NCI-H345 treated with DMSO at 0.1 percent for 48 hours (cell line): ENCODE results near the gene HOXB7.

Experiments used
- DNase-seq: peaks from one replicate; lab custom pipeline; 2025; ENCODE audit not compliant: unreplicated experiment; lab: John Stamatoyannopoulos, UW

The HOXB7 gene

GRCh38 chr17:48596735-48597527 is 13.9 kb downstream of the HOXB7 start:
- no peak for DNase-seq

DNA sequence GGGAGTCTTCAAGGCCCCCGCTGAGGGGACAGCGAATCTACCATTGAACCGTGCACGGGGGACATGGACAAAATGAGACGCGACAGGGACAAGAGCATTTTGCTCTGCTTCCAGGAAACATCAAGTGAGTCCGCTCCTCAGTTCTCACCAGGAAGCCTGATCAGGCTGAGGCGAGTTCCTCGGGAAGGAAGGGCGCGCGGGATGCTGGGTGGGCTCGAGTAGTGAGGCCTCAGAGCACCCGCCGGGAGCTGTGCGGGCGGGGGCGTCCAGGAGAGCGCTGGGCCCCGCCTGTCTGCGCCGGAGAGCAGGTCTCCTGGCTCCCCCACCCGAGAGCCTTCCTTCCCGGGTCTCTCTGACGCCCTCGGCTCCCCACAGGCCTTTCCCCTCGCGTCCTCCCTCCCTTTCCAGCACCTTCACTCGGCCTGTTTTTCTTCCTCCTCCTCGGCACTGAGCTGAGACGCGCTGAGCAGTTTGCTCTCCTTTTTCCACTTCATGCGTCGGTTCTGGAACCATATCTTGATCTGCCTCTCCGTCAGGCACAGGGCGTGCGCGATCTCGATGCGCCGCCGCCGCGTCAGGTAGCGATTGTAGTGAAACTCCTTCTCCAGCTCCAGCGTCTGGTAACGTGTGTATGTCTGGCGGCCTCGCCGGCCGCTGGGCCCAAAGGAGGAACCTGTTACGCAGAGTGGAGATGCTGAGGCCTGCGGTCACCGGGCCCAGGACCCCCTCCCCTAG is 14.7 kb downstream of the HOXB7 start:
- DNase-seq = no peak

DNA sequence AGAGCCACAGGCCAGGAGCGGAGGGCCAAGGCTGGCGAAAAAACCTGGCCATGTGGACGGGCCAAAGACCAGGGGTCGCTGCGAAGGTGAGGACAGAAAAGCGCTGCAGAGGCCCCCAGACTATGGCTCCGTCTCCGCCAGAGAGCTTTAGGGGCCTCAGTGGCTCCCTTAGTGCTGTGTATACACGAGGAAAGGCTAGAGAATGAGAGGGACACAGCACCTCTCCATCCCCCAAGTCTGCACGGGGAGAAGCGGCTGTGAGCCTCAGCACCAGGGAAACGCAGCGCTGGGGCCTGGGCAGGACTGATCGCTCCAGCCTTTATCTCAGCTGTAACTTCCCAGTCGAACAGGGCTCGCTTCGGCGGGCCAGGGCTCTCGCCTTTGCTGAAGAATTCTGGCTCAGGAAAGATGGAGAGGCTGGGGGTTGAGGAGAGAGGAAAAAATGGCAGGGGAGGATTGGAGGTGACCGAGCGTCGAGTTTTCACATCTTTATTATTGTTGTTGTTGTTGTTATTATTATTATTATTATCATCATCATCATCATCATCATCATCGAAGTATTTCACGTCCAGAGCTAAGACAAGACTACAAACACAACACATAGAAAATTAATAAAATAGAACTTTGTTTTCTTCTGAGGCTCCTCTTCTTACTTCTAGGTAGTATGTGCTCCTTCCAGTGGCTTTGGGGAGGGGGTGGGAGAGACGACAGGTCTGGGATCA is 15.4 kb downstream of the HOXB7 start:
- no peak for DNase-seq

DNA sequence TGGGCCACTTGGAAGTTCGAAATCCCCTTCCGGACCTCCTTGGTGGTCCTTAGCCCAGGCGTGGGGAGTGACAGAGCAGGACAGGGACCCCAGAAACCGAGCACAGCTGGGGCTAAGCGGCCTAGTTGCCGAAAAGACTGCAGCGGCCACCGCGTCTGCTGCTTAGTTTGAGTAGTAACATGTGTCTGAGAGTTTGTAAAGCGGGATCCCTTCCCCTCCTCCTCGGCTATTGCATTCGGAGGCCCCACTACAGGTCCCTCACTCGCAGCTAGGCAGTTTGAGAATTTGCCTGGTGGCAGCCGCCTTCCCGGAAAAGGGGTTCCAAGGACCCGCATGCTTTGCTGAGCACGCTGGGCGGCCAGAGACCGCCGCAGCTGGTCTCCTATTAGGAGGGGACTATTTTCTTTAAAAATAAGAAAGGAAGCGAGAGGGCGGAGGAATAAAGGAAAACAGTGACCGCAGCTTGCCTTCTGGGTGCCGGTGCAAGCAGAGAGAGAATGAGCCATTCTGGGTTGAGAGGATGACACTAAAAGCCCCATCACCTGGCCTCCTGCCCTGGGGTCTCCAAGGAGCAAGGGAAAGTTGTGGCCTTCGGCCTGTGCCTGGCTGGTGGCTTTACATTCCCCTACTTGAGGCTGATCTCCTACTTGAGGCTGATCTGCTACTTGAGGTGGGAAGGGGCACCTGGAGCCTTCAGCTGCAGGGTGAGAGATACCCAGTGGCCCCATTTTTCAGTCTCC is 16.1 kb downstream of the HOXB7 start:
- no peak for DNase-seq

DNA sequence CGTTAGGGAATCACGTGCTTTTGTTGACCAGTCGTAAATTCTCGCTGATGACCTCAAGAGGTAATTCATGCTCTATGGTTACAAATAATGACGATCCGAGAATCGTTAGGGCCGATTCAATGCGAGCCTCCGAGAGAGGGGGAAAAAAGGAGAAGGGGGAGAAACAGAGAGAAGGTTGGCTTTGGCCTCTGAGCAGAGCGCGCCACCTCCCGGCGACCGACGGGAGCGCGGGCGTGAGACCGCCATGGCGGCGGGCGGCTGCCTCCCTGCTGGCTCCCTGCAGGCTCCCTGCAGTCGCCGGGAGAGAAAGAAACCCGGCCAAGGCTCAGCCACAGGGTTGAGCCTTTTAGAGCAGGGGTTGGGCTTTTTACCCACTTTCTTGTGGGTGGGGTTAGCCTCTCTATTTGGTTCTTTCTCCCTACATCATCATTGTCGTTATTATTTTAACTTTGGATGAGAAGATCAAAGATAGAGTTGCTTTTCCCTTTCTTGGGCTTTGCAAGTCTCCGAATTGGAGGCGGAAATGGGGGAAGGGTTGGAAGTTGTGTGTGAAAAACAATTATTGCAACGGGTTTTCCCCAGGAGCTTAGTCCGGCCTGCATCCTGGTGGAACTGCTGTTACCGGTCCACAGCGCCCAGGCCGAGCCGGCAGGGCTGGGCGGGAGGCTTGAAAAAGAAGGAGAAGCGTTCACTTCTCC is 16.8 kb downstream of the HOXB7 start:
- DNase-seq = peak; percentile 95

- DNase-seq = peak; percentile 83
These were observed 17.5 kb downstream of the HOXB7 start, which contains the start of gene HOXB5 for GRCh38 chr17:48593126-48593829. Gene HOXB5, minus strand, starts transcription at chr17:48593779. Its CDS starts 97 bp downstream, at chr17:48593682.

DNA sequence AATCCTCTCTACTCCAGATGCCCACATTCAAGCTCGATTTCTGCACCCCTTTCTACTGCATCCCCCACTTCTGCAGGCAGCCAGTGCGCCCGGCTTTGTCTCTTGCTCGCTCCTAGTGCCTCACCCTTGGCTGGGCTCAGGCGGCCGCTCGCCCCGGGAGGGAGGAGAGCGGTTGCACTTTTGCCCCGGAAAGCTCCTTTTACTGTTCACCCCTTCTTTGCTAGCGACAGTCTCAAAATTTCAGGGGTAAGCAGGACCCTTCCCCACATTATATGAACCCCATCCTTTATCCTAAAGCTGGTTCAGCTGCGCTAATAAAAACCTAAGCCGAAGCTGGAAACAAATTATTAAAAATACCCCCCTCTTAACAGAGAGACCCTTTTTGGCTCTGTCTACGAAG is 18.2 kb downstream of the HOXB7 start:
- no peak for DNase-seq

- peak; percentile 38 for DNase-seq
These were observed 18.7 kb downstream of the HOXB7 start for GRCh38 chr17:48592057-48592514.

DNA sequence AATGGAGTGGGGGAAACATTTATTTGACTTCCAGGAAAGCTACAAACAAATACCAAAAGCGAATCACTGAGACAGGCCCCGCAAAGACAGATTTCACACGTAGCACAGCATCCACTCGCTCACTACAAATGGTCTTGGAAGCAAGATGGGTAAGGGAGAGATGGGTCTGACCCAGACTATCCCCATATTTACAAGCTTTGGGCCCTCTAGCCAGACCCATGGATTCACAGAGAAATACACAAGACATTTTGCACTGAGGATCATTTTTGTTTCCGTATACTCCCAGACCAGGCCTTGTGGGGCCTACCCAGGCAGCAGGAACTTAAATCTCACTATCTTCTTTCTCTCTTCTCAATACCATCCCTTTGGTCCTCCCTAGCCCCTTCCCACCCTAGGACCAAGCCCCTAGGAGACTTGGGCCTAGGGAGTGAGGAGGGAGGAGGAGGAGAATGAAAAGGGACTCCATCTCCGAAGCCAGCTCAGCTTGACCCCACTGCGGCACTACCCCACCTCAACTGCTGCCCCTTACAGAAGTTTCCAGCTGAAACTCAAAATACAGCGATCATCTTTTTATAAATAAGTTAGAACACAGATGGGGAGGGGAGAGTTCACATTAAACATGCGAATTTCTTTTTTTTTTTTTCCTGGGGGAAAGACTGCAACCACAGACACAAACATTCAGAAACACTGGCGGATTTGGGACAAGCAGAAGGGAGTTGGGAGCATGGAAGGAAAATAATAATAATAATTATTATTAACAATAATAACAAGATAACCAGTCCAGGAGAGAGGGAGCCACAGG is 19.4 kb downstream of the HOXB7 start:
- peak; percentile 69 for DNase-seq

GRCh38 chr17:48590607-48591161 is 20.1 kb downstream of the HOXB7 start:
- DNase-seq = no peak

DNA sequence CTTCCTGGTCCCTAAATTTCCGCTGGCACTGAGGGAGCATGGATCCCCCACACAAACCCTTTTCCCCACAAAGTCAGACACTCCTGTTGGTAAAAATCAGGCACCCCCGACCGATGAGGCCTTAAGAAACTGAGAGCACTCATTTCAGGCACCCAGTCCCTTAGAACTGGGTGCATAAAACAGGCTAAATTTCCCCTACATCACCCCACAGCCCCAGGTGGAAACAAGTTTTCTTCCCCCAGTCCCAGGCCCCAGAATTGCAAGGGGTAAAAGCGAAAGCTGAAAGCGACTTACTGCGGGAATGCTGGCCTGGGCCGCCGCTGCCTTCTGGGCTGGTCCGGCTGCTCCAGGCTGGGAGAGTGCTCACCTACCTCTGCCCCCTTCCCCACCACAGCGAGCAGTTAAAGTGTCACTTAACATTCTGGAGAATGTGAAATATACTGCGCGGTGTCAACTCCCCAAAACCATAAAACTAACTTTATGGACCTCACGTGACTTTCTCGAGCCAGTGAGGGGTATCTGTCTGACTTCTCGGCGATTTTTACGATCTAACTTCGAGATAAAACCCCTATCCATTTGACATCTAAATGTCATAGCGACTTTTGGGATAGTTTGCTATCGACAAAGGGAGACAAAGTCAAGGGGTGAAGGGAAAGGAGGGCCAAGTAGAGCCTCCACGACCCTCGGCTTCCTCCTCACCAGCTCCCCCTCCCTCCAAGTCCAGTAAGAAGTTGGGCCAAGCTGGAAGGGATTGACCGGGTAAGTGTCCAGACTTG is 20.8 kb downstream of the HOXB7 start, which contains the start of gene HOXB3:
Gene HOXB3 (minus strand): TSS at position 411 of the 776 bp plus-strand sequence. CDS start 37,767 bp downstream, outside the sequence.
- peak; percentile 55 for DNase-seq

- peak; percentile 66 for DNase-seq
These were observed 21.6 kb downstream of the HOXB7 start for GRCh38 chr17:48589060-48589830.

- peak; percentile 19 for DNase-seq
These were observed 22.3 kb downstream of the HOXB7 start for GRCh38 chr17:48588528-48588927.

DNA sequence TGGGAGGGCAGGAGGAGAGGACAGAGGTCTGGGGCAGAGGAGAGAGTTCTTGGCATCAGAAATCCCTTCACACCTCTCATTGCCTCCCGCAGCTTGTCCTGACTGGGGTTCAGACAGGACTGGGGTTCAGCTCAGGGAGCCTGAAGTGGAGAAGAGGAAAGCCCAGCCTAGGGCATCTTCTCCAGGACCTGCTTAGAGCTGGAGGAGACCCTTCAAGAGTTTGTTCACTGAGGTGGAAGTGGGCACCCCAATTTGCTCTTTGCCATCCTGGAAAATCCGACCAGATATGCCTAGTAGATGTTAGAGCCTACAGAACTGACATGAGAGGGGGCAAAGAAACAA is 22.8 kb downstream of the HOXB7 start:
- no peak for DNase-seq

GRCh38 chr17:48587276-48588073 is 23.3 kb downstream of the HOXB7 start:
- peak; percentile 94 for DNase-seq
